ENCODE measurements around the gene TAGLN.

DNA sequence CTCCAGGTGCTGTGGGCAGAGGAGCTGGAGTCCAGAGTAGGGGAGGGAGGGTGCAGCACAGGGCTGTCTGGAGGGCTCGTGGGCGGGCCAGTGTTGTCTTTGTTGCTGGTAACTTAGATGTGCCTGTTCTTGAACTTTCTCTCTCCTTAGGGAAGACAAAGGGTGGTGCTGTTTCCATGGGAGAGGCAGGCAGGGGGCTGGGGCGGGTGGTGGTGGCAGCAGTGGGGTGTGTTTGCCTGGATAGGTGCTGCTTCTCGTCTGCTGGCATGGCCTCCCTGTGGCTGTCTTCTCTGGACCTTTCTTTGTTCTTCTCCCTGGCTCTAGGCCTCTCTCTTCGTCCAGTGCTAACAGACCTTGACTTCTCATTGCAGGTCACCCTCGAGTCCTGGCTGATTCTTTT, 12.2 kb upstream of the TAGLN start:
- TF ChIP-seq TAF1 (IDR thresholded peaks at IDR 0.05; ENCODE audit: borderline replicate concordance, low read depth, low read length): no peak
- TF ChIP-seq POLR2A (IDR thresholded peaks at IDR 0.05; ENCODE audit: low read depth, low read length): no peak
- TF ChIP-seq POLR2AphosphoS5 (IDR thresholded peaks at IDR 0.05; ENCODE audit: low read depth, low read length): no peak

Data from GM12892 (cell line).